GM12892 (cell line): ENCODE data around the gene FKTN. TPM values are rescaled to one million over a fixed set of nuclear protein-coding genes. Genes with fewer than 3 reads are reported as not detected.
A peak's percentile ranks its signal among the peaks of the same experiment; 100 is the strongest.
"Not testable (repeated sequence)": the region's sequence is repeated elsewhere in the genome, so short reads cannot be mapped to it uniquely, and the experiment has no call there.

Source experiments
- DNase-seq: peaks from one replicate; pipeline ENCODE4 v3.0.0; 2011; ENCODE audit not compliant: insufficient read length
- FAIRE-seq: peaks from 2 replicates; lab custom pipeline; 2011; peaks lifted over from hg19 to GRCh38; lab: Jason Lieb, UNC
- POLR2A ChIP-seq: IDR thresholded peaks from 2 replicates; pipeline ENCODE4 v1.6.1; 2011; ENCODE audit warnings: low read depth, low read length, control low read depth
- POLR2AphosphoS5 ChIP-seq: IDR thresholded peaks from 2 replicates; pipeline ENCODE4 v1.6.1; 2011; ENCODE audit warnings: low read depth, low read length, control low read depth
- TAF1 ChIP-seq: IDR thresholded peaks from 2 replicates; pipeline ENCODE4 v1.6.1; 2011; ENCODE audit warnings: low read depth, mild to moderate bottlenecking, control low read depth, low read length, borderline replicate concordance
- polyA plus RNA-seq: library from polyadenylated mRNA; unstranded; fragments of >200 nt; gene quantifications from one replicate; pipeline ENCODE4 v1.2.1, GENCODE V29; 2012; ENCODE audit warnings: missing spikeins, inconsistent platforms; ENCODE audit not compliant: missing spikeins

FKTN gene
- 9.8 TPM for polyA plus RNA-seq

DNA sequence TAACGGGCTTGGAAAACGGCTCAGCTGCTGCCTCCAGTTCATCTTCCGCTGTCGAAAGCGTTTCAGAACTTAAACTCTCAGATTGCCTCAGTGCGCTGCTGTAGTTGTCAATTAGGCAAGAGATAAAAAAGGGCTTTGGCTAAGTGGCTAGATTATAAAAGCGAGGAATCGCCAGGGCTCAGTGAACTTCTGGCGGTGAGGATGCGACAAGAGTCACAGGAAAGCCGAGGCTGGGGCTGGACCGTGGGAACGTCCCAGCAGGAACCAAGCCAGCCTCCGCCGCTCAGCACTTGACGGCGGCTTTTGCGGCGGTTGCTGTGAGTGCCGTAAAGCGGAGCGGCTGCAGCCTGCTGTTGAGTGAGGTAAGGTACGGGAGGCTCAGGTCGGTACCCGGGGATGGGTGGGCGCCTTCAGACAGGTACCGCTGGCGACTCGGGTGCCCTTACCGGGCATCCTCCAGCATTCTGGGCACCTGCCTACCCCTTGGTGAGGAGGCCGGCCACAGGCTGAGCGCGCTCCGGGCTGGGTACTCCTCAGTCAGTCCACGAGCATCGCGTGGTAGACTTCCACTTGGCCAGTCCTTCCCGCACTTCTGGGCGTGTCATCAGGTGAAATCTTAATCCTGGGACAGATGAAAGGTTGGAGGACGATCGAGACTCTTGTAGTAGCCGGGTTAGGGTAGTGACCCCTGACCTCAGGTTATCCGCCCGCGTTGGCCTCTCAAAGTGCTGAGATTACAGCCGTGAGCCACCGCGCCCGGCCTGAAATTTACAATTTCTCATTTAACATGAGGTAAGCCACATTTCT is at the start of gene FKTN:
TSS of gene FKTN (plus strand) at position 328 of the 807 bp plus-strand sequence. CDS start 16,902 bp downstream, outside the sequence.
- DNase-seq (peak; percentile 74), FAIRE-seq (peak; percentile 93)
- peak; percentile 79 for TF ChIP-seq POLR2AphosphoS5
- TF ChIP-seq POLR2A, result peak; percentile 84
- TF ChIP-seq TAF1, result peak; percentile 72

DNA sequence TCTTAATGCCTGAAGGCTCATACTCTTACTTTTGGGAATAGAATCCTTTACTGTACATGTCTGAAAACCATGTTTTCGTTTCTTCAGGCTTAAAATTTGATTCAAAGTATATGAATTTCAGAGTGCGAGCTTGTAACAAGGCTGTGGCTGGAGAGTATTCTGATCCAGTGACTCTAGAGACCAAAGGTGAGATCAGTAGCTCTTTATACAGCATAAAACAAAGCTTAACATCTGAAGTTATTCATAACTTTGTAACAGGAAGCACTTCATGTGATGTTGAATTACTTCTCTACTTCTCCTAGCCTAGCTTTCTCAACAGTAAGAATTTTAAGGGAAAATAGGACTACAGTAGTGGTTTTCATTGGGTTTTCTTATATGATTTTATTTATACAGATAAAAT is 49.4 kb upstream of the FKTN start:
- no peak for FAIRE-seq
- DNase-seq, result no peak

DNA sequence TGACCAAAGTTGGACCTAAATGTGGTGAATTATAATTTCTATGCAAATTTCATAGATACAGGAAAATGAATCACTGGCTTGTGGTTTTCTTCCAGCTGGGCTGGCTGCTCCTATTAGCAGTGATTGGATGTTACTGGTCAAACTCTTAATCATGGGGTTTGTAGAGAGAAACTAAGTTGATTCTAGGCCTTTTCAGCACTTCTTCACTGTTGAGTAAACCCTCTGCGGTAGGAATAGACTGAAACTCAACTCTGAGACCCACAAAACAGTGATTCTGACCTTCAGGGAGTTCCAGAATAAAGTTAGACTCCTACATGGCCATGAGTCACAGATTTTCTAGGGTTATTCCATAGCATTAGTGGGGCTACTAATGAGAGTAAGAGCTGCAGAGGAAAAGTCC is 47.9 kb upstream of the FKTN start:
- FAIRE-seq, result peak; percentile 48
- TF ChIP-seq POLR2AphosphoS5, result no peak
- no peak for TF ChIP-seq POLR2A
- no peak for TF ChIP-seq TAF1
- DNase-seq, result no peak

More for the DNA sequence above, 49.4 kb upstream of the FKTN start:
- TF ChIP-seq POLR2A, result no peak
- TF ChIP-seq POLR2AphosphoS5, result no peak
- TF ChIP-seq TAF1, result no peak

DNA sequence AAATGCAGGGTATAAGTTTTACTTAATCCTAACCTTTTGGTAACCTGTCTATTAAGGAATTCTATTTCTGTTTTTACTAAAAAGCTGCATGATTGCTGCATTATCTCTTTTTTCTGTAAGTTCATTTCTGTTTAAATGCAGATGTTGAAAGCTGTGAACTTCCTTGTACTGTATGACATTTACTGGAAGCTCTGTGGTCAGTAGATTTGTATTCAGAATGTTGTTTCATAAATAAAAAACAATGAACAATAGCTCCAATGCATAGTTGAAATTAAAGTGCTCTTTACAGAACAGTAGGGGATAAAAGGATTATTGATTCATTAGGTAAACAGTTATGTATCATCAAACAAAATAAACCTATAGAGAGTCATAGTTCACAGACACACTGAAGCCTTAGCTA is 46.5 kb upstream of the FKTN start:
- DNase-seq, result no peak
- no peak for FAIRE-seq
- TF ChIP-seq POLR2A (no peak), POLR2AphosphoS5 (no peak), TAF1 (no peak)

DNA sequence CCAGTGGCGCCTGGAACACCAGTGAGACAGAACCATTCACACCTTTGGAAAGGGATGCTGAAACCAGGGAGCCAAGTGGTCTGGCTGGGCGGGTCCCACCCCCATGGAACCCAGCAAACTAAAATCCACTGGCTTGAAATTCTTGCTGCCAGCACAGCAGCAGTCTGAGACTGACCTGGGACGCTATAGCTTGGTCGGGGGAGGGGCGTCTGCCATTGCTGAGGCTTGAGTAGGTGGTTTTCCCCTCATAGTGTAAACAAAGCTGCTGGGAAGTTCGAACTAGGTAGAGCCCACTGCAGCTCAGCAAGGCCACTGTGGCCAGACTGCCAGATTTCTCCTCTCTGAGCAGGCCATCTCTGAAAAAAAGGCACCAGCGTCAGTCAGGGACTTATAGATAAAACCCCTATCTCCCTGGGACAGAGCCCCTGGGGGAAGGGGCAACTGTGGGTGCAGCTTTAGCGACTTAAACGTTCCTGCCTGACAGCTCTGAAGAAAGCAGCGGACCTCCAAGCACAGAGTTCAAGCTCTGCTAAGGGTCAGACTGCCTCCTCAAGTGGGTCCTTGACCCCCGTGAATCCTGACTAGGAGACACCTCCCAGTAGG is 42.0 kb upstream of the FKTN start:
- FAIRE-seq, result no peak
- no peak for TF ChIP-seq TAF1
- no peak for TF ChIP-seq POLR2A
- TF ChIP-seq POLR2AphosphoS5, result no peak
- no peak for DNase-seq

DNA sequence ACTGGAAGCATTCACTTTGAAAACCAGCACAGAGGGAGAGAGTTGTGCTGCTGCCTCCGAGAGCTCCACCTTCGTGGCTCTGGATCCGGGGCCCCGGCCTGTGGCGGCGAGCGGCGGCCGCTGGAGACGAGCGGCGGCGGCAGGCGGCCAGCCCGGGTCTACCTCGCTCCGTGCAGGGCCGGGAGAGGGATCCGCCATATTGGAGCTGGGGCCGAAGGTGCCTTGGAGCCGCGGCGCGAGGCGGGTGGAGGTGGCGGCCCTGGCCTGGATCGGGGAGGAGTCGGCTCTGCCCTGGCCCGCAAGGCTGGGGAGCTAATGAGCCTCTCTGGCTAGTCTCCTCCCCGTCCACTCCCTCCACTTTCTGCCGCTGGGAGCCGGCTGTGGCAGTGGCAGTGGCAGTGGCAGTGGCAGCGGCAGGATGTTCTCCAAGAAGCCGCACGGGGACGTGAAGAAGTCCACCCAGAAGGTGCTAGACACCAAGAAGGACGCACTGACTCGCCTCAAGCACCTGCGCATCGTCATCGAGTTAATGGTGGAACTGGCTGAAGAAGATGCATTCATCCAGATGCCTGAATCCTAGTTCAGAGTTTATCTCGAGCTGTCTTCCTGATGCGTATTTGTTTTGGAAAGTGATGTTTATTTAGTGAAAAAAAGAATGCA is 38.1 kb upstream of the FKTN start:
- FAIRE-seq, result peak; percentile 24
- DNase-seq, result not testable (repeated sequence)

DNA sequence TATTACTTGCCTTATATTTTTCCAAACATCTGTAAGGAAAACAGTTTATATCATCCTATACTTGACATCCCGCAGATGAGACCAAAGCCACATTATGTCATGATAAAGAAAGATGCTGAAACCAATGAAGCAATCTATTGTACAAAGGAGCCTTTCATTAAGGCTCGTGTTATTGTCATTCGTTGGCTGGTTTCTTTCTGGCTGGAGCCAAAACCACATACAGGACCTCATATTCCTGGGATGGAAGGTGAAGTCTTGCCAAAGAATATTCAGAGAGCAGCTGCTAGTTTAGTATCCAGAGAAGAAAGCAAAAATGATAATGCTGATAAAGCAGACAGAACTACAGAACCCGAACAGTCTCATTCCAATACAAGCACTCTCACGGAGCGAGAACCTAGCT is 36.9 kb upstream of the FKTN start:
- FAIRE-seq, result peak; percentile 56
- DNase-seq, result not testable (repeated sequence)

DNA sequence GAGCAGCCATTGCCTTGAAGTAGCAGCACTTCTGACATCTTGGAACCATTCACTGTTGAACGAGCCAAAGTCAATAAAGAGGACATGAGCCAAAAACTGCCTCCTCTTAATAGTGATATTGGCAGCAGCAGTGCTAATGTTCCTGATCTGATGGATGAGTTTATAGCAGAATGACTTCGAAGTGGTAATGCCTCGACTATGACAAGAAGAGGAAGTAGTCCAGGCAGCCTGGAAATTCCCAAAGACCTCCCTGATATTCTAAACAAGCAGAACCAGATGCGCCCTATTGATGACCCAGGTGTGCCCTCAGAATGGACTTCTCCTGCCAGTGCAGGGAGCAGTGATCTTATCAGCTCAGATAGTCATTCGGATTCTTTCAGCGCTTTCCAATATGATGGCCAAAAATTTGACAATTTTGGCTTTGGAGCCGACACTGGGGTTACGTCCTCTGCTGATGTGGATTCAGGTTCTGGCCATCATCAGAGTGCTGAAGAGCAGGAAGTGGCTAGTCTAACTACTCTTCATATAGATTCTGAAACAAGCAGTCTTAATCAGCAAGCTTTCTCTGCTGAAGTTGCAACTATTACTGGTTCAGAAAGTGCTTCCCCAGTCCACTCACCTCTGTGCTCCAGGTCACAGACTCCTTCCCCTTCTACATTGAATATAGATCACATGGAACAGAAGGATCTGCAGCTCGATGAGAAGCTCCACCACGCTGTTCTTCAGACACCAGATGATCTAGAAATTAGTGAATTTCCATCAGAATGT is 35.1 kb upstream of the FKTN start:
- FAIRE-seq, result peak; percentile 65

DNA sequence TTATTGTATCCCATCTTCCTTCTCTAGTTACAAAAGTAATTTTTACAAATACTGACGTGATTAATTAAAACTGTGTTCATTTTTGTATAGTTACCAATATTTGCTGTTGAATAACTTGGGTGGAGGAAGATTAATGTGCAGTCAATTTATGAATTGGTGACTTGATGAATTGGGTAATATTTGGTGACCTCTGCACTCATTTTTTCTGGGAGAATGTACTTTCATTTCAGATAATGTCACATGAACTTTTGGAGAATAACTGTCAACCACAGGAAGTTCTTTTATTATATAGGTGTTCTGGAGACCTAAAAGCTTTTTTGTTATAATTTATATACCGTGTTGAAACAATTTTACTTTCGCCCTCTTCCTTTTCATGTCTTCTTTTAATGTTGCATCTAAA is 26.4 kb upstream of the FKTN start:
- TF ChIP-seq TAF1 (no peak), POLR2A (no peak), POLR2AphosphoS5 (no peak)
- no peak for FAIRE-seq
- no peak for DNase-seq

More for the DNA sequence above, 35.1 kb upstream of the FKTN start:
- DNase-seq, result not testable (repeated sequence)

DNA sequence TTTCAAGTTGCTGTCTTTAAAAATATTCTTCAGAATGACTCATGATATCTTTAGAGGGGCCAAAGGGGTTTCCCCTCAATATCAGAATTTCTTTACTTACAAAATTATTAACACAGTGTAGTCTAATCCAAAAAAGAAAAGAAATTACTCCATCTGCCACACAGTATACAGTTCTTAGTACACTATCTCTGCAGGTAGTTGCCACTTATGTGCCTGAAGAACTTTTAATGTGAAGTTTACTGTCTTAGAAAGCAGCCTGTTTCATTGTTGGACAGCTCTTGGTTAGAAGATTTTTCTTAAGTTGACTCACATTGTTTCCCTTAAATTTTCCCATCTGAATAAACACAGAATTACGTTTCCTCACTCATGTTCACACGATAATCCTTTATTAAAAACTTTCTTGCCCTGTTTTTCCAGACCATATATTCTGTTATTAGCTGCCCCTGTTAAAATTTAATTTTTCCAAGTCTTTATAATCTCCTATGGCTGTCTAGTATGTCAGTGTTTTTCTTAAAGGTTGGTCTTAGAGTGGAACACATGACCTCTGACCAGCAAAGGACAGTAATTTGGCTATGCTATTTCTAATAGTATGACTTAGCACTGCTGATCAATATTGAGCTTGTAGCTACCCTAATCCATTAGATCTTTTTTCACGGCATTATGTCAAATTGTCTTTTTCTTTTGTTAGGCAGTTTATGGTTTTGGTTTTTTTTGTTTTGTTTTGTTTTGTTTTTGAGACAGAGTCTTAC is 21.8 kb upstream of the FKTN start:
- DNase-seq, result no peak
- no peak for TF ChIP-seq TAF1
- TF ChIP-seq POLR2AphosphoS5, result no peak
- TF ChIP-seq POLR2A, result no peak
- peak; percentile 70 for FAIRE-seq

DNA sequence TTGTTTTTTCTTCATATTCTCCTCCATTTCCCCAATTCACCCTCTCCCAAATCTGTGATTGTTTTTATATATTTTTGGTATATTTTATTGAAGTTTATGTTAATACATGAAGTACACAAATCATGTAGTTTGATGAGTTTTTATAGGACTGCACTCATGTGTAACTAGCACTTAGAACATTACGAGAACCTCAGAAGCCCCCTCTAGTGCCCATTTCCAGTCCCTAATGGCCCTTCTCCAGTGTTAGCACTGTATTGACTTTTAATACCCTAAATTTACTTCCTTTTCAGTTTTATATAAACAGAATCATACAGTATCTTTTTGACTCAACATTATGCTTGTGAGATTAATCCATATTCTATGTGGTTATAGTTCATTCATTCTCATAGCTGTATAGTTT is 18.5 kb upstream of the FKTN start:
- FAIRE-seq (no peak), DNase-seq (no peak)
- TF ChIP-seq POLR2AphosphoS5 (no peak), POLR2A (no peak), TAF1 (no peak)
